Trophoblast cell (in vitro differentiated cells and primary cell): ENCODE data around the gene MYO1F.

Source experiments
- DNase-seq, 2 donors: peaks; one replicate each; pipeline ENCODE4 v3.0.0-alpha.2; 2016
- H2AFZ ChIP-seq: 2 replicates; pipeline ENCODE4 v1.6.1; 2013; ENCODE audit warnings: low read length, moderate library complexity, mild to moderate bottlenecking; ENCODE audit not compliant: insufficient read depth, poor library complexity
- H2AK5ac ChIP-seq: 2 replicates; pipeline ENCODE4 v1.6.1; 2013; ENCODE audit warnings: mild to moderate bottlenecking, low read length
- H2BK120ac ChIP-seq: 2 replicates; pipeline ENCODE4 v1.6.1; 2013; ENCODE audit warnings: low read length, mild to moderate bottlenecking, moderate library complexity; ENCODE audit not compliant: insufficient read depth, poor library complexity
- H2BK12ac ChIP-seq: 2 replicates; pipeline ENCODE4 v1.6.1; 2013; ENCODE audit warnings: mild to moderate bottlenecking, low read length, moderate library complexity
- H2BK5ac ChIP-seq: 2 replicates; pipeline ENCODE4 v1.6.1; 2013; ENCODE audit warnings: low read length, low read depth, moderate library complexity, mild to moderate bottlenecking; ENCODE audit not compliant: poor library complexity
- H3K14ac ChIP-seq: 2 replicates; pipeline ENCODE4 v1.6.1; 2013; ENCODE audit warnings: mild to moderate bottlenecking, low read length
- H3K18ac ChIP-seq: 2 replicates; pipeline ENCODE4 v1.6.1; 2013; ENCODE audit warnings: mild to moderate bottlenecking, low read length
- H3K23ac ChIP-seq: 2 replicates; pipeline ENCODE4 v1.6.1; 2013; ENCODE audit warnings: low read length
- H3K27ac ChIP-seq: 2 replicates; pipeline ENCODE4 v1.5.1; 2013; ENCODE audit warnings: low read depth, mild to moderate bottlenecking, inconsistent platforms, low read length, moderate library complexity
- H3K27me3 ChIP-seq: 2 replicates; pipeline ENCODE4 v1.6.1; 2013; ENCODE audit warnings: inconsistent platforms, mild to moderate bottlenecking, low read length, moderate library complexity; ENCODE audit not compliant: insufficient read depth
- H3K36me3 ChIP-seq, 2 experiments: 1 replicate in 1 of 2; 2 replicates in 1 of 2; pipeline ENCODE4 v1.6.1; 2013; ENCODE audit warnings: low read length in 2 of 2, mild to moderate bottlenecking in 2 of 2, moderate library complexity in 1 of 2; ENCODE audit not compliant: insufficient read depth in 2 of 2, control insufficient read depth in 1 of 2
- H3K4ac ChIP-seq: 2 replicates; pipeline ENCODE4 v1.6.1; 2013; ENCODE audit warnings: low read depth, mild to moderate bottlenecking, low read length, moderate library complexity
- H3K4me1 ChIP-seq, 2 experiments: 1 replicate in 1 of 2; 2 replicates in 1 of 2; pipeline ENCODE4 v1.6.1; 2013; ENCODE audit warnings: low read length in 2 of 2, mild to moderate bottlenecking in 2 of 2, moderate library complexity in 1 of 2; ENCODE audit not compliant: insufficient read depth in 2 of 2, control insufficient read depth in 1 of 2
- H3K4me2 ChIP-seq: 2 replicates; pipeline ENCODE4 v1.6.1; 2013; ENCODE audit warnings: inconsistent platforms, mild to moderate bottlenecking, low read length, moderate library complexity
- H3K4me3 ChIP-seq: 2 replicates; pipeline ENCODE4 v1.5.1; 2013; ENCODE audit warnings: mild to moderate bottlenecking, low read depth, low read length, inconsistent platforms
- H3K79me1 ChIP-seq: one replicate; pipeline ENCODE4 v1.6.1; 2013; ENCODE audit warnings: low read length
- H3K79me2 ChIP-seq: 2 replicates; pipeline ENCODE4 v1.6.1; 2013; ENCODE audit warnings: low read length, mild to moderate bottlenecking; ENCODE audit not compliant: control insufficient read depth, insufficient read depth, poor library complexity
- H3K9ac ChIP-seq: 2 replicates; pipeline ENCODE4 v1.6.1; 2013; ENCODE audit warnings: mild to moderate bottlenecking, low read length
- H3K9me3 ChIP-seq: 2 replicates; pipeline ENCODE4 v1.6.1; 2013; ENCODE audit warnings: low read depth, mild to moderate bottlenecking, control low read depth, inconsistent platforms, low read length; ENCODE audit not compliant: insufficient read depth
- H4K12ac ChIP-seq: 2 replicates; pipeline ENCODE4 v1.6.1; 2013; ENCODE audit warnings: low read depth, mild to moderate bottlenecking, low read length, moderate library complexity
- H4K8ac ChIP-seq: 2 replicates; pipeline ENCODE4 v1.6.1; 2013; ENCODE audit warnings: low read depth, mild to moderate bottlenecking, low read length, moderate library complexity
- H4K91ac ChIP-seq: one replicate; pipeline ENCODE4 v1.6.1; 2013; ENCODE audit warnings: low read depth, mild to moderate bottlenecking, low read length, moderate library complexity
- WGBS: extraction: QIAGEN DNeasy Blood & Tissue Kit; methylation state at CpG from one replicate; pipeline ENCODE4 v1.1.7; 2013; ENCODE audit warnings: missing lambda C conversion rate; ENCODE audit not compliant: insufficient read length, insufficient coverage; ENCODE audit errors: extremely low coverage; 5-methylcytosine and 5-hydroxymethylcytosine counted together

MYO1F gene

DNA sequence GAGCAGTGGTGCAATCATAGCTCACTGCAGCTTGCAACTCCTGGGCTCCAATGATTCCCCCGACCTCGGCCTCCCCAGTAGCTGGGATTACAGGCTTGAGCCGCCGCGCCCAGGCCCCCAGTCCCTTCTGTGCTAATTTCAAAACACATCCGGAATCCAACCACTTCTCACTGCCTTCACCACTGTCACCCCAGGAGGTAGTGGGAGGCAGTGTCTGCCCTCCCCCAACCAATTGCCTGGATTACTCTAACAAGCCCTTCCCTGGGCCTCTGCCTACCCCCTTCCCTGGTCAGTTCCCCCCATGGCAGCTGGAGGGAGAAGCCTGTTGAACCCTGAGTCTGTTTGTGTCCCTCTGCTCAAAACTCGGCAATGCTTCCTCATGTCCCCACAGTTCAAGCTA is 77.1 kb downstream of the MYO1F start:
- no peaks in the 10 kb centered on the region for H3K4me1 ChIP-seq
- no peak overlapping the region for H3K27ac ChIP-seq
- H3K79me2 ChIP-seq = no peaks in the 10 kb centered on the region
- no peak overlapping the region for H2BK12ac ChIP-seq
- no peak overlapping the region for H3K4me2 ChIP-seq
- no peaks in the 10 kb centered on the region for H3K9me3 ChIP-seq
- no CpG with 5 or more reads among the region's 7 CpGs for WGBS
- no peak overlapping the region for H2AK5ac ChIP-seq
- no peaks in the 10 kb centered on the region for H3K79me1 ChIP-seq
- no peak overlapping the region for H4K8ac ChIP-seq
- H3K14ac ChIP-seq = no peak overlapping the region
- no peak overlapping the region for H3K4ac ChIP-seq
- no peak overlapping the region for H3K23ac ChIP-seq
- H2BK120ac ChIP-seq = no peak overlapping the region
- H3K18ac ChIP-seq = no peak overlapping the region
- H3K4me3 ChIP-seq = no peak overlapping the region
- H4K12ac ChIP-seq = no peak overlapping the region
- DNase-seq = no peak
- no peak overlapping the region for H2BK5ac ChIP-seq
- no peak overlapping the region for H2AFZ ChIP-seq
- H4K91ac ChIP-seq = no peak overlapping the region
- H3K9ac ChIP-seq = no peak overlapping the region
- H3K36me3 ChIP-seq = no peaks in the 10 kb centered on the region
- no peaks in the 10 kb centered on the region for H3K27me3 ChIP-seq

- Histone ChIP-seq H3K4me3 (no peak overlapping the region), H3K4me1 (no peaks in the 10 kb centered on the region), H3K9ac (no peak overlapping the region), H2BK5ac (no peak overlapping the region), H3K27me3 (no peaks in the 10 kb centered on the region), H2BK120ac (no peak overlapping the region), H3K79me2 (no peaks in the 10 kb centered on the region), H2BK12ac (no peak overlapping the region), H3K27ac (no peak overlapping the region), H3K9me3 (no peaks in the 10 kb centered on the region), H3K4me2 (no peak overlapping the region), H4K12ac (no peak overlapping the region), H3K14ac (no peak overlapping the region), H3K23ac (no peak overlapping the region), H4K91ac (no peak overlapping the region), H2AFZ (no peak overlapping the region), H3K36me3 (no peaks in the 10 kb centered on the region), H3K4ac (no peak overlapping the region), H4K8ac (no peak overlapping the region), H3K79me1 (no peaks in the 10 kb centered on the region), H3K18ac (no peak overlapping the region), H2AK5ac (no peak overlapping the region)
- WGBS = no CpG with 5 or more reads among the region's 41 CpGs
- DNase-seq = no peak
Observed at GRCh38 chr19:8499048-8499833, 78.0 kb downstream of the MYO1F start.

GRCh38 chr19:8498295-8498694 is 78.9 kb downstream of the MYO1F start:
- Histone ChIP-seq H3K9ac (no peak overlapping the region), H3K36me3 (no peaks in the 10 kb centered on the region), H3K4me1 (no peaks in the 10 kb centered on the region), H4K8ac (no peak overlapping the region), H3K18ac (no peak overlapping the region), H2AFZ (no peak overlapping the region), H3K79me2 (no peaks in the 10 kb centered on the region), H2AK5ac (no peak overlapping the region), H2BK120ac (no peak overlapping the region), H3K4me2 (no peak overlapping the region), H4K12ac (no peak overlapping the region), H3K27ac (no peak overlapping the region), H3K79me1 (no peaks in the 10 kb centered on the region), H4K91ac (no peak overlapping the region), H3K4me3 (no peak overlapping the region), H3K14ac (no peak overlapping the region), H2BK12ac (no peak overlapping the region), H3K4ac (no peak overlapping the region), H2BK5ac (no peak overlapping the region), H3K27me3 (no peaks in the 10 kb centered on the region), H3K9me3 (no peaks in the 10 kb centered on the region), H3K23ac (no peak overlapping the region)
- no CpG with 5 or more reads among the region's 22 CpGs for WGBS
- no peak for DNase-seq

DNA sequence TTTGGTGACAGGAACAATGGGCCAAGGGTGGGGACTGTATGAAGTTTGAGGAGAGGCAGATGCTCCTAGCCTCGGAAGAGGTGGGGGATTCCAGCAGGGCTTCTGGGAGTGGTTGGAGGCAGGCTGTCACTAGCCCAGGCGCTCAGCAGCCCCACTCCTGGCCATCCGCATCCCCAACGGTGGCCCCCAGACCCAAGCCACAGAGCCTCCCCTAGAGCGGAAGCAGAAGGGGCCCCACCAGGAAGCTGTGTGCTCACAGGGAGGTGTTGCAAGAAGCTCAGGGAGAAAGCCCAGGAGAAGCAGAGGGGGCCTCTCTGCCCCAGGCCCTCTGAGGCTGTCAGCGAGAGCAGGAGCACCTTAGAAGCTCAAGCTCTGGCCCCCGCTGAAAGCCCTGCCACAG is 83.1 kb downstream of the MYO1F start:
- no peaks in the 10 kb centered on the region for H3K79me1 ChIP-seq
- no peak for DNase-seq
- no peak overlapping the region for H2BK5ac ChIP-seq
- peak overlapping the region; percentile 38 for H4K91ac ChIP-seq
- WGBS = no CpG with 5 or more reads among the region's 7 CpGs
- no peaks in the 10 kb centered on the region for H3K79me2 ChIP-seq
- H3K4me1 ChIP-seq = no peaks in the 10 kb centered on the region
- no peak overlapping the region for H3K9ac ChIP-seq
- H3K9me3 ChIP-seq = peaks cover 2% of the 10 kb centered on the region
- H3K4me3 ChIP-seq = no peak overlapping the region
- no peak overlapping the region for H3K4me2 ChIP-seq
- peaks cover 10 to 15% of the 10 kb centered on the region in 2 experiments for H3K36me3 ChIP-seq
- H3K14ac ChIP-seq = peak overlapping the region; percentile 38
- H2BK120ac ChIP-seq = no peak overlapping the region
- no peak overlapping the region for H3K4ac ChIP-seq
- H4K8ac ChIP-seq = peak overlapping the region; percentile 61
- peak overlapping the region; percentile 34 for H2BK12ac ChIP-seq
- H3K27me3 ChIP-seq = no peaks in the 10 kb centered on the region
- no peak overlapping the region for H2AK5ac ChIP-seq
- H3K23ac ChIP-seq = no peak overlapping the region
- H3K27ac ChIP-seq = no peak overlapping the region
- no peak overlapping the region for H2AFZ ChIP-seq
- no peak overlapping the region for H4K12ac ChIP-seq
- no peak overlapping the region for H3K18ac ChIP-seq
